Activated CD4-positive, alpha-beta T cell treated with anti-CD3 and anti-CD28 coated beads for 36 hours (primary cell): ENCODE data around the gene HSPA4. TPM values are rescaled to one million over a fixed set of nuclear protein-coding genes. Genes with fewer than 3 reads are reported as not detected.
"Not testable (repeated sequence)": the region's sequence is repeated elsewhere in the genome, so short reads cannot be mapped to it uniquely, and the experiment has no call there.

Source experiments
- ATAC-seq: fragments of 200-7000 bp; cut with Tn5 transposase; one replicate; pipeline ENCODE4 v1.10.0; 2021; ENCODE audit warnings: mild to moderate bottlenecking, moderate library complexity
- CTCF ChIA-PET: fragments of 350-600 bp; sonication (Branson Sonifier 250); formaldehyde crosslinking; loops from one replicate; lab custom pipeline; 2021; ENCODE audit warnings: antibody characterized with exemption; lab: Charles Lee
- POLR2A ChIA-PET: fragments of 350-600 bp; sonication (Branson Sonifier 250); formaldehyde crosslinking; loops from one replicate; lab custom pipeline; 2021; ENCODE audit warnings: antibody characterized with exemption, inconsistent platforms; lab: Charles Lee
- DNase-seq: peaks from one replicate; pipeline ENCODE4 v3.0.0-alpha.2; 2020
- H3K27ac Mint-ChIP-seq: one replicate; pipeline ENCODE4 v1.8.0; 2021; ENCODE audit warnings: mixed read lengths
- H3K27me3 Mint-ChIP-seq: one replicate; pipeline ENCODE4 v1.8.0; 2021; ENCODE audit warnings: mixed read lengths
- H3K36me3 Mint-ChIP-seq: one replicate; pipeline ENCODE4 v1.8.0; 2021; ENCODE audit warnings: low read depth, mixed read lengths
- H3K4me1 Mint-ChIP-seq: one replicate; pipeline ENCODE4 v1.8.0; 2021; ENCODE audit warnings: mixed read lengths
- H3K4me3 Mint-ChIP-seq: one replicate; pipeline ENCODE4 v1.8.0; 2021; ENCODE audit warnings: mild to moderate bottlenecking, moderate library complexity, mixed read lengths
- H3K9me3 Mint-ChIP-seq: one replicate; pipeline ENCODE4 v1.8.0; 2021; ENCODE audit warnings: low read depth, mixed read lengths
- intact Hi-C, 2 experiments: fragments of 100-400 bp; cut with DNase I in 1 of 2; cut with micrococcal nuclease in 1 of 2; formaldehyde crosslinking; loops; one replicate each; pipeline versions ENCODE4 v1.14.2 to v1.15.1; 2022 to 2024; cut with DNase I, micrococcal nuclease
- total RNA-seq, 2 experiments: library from RNA; stranded (reverse); gene quantifications; one replicate each; pipeline ENCODE4 v1.2.3, GENCODE V29; 2021

Gene HSPA4
- total RNA-seq, 2 experiments from 2014 or later: 243 to 268 TPM

- Mint-ChIP-seq H3K9me3 (no peaks in the 10 kb centered on the region), H3K4me3 (no peak overlapping the region), H3K27me3 (no peaks in the 10 kb centered on the region), H3K36me3 (peaks cover 73% of the 10 kb centered on the region), H3K4me1 (peaks cover 15% of the 10 kb centered on the region), H3K27ac (peak overlapping the region; percentile 38)
- CTCF ChIA-PET: interaction anchor here (0.6 to 1.1 kb wide), 4 partner anchors 9 to 241 kb away, joined by 3 to 4 read pairs (median 3); partner anchors contain the start of genes AFF4 and SHROOM1
- ATAC-seq (no peak), DNase-seq (no peak)
- POLR2A ChIA-PET: interaction anchor here (0.7 kb wide), 1 partner anchor 567 kb away, joined by 4 read pairs; no protein-coding TSS in a partner anchor
- intact Hi-C loops: no loop called here
These were observed 20.2 kb downstream of the HSPA4 start for GRCh38 chr5:133072021-133072420.

- ATAC-seq: no peak
- intact Hi-C loops: no loop called here
- peaks cover 27% of the 10 kb centered on the region for H3K4me1 Mint-ChIP-seq
- H3K27ac Mint-ChIP-seq: no peak overlapping the region
- H3K9me3 Mint-ChIP-seq: no peaks in the 10 kb centered on the region
- DNase-seq: no peak
- H3K27me3 Mint-ChIP-seq: no peaks in the 10 kb centered on the region
- no peak overlapping the region for H3K4me3 Mint-ChIP-seq
- POLR2A ChIA-PET: no interaction called here
- CTCF ChIA-PET: interaction anchor here (0.6 kb wide), 1 partner anchor 146 kb away, joined by 3 read pairs; no protein-coding TSS in a partner anchor
- peaks cover 56% of the 10 kb centered on the region for H3K36me3 Mint-ChIP-seq
These were observed 24.0 kb downstream of the HSPA4 start for GRCh38 chr5:133075572-133076536.

GRCh38 chr5:133079048-133079447, 27.2 kb downstream of the HSPA4 start:
- peaks cover 50% of the 10 kb centered on the region for H3K36me3 Mint-ChIP-seq
- ChIA-PET POLR2A (no interaction called here), CTCF (no interaction called here)
- H3K27me3 Mint-ChIP-seq: no peaks in the 10 kb centered on the region
- intact Hi-C loops: no loop called here
- H3K4me3 Mint-ChIP-seq: no peak overlapping the region
- peak overlapping the region; percentile 85 for H3K27ac Mint-ChIP-seq
- H3K9me3 Mint-ChIP-seq: no peaks in the 10 kb centered on the region
- ATAC-seq (peak; percentile 49), DNase-seq (no peak)
- peaks cover 22% of the 10 kb centered on the region for H3K4me1 Mint-ChIP-seq

- POLR2A ChIA-PET: interaction anchor here (0.6 kb wide), 1 partner anchor 120 kb away, joined by 3 read pairs; no protein-coding TSS in a partner anchor
- ATAC-seq (no peak), DNase-seq (no peak)
- CTCF ChIA-PET: no interaction called here
- peaks cover 22% of the 10 kb centered on the region for H3K4me1 Mint-ChIP-seq
- intact Hi-C loops: no loop called here
- H3K36me3 Mint-ChIP-seq: peaks cover 46% of the 10 kb centered on the region
- H3K9me3 Mint-ChIP-seq: no peaks in the 10 kb centered on the region
- no peak overlapping the region for H3K4me3 Mint-ChIP-seq
- H3K27ac Mint-ChIP-seq: peak overlapping the region; percentile 74
- H3K27me3 Mint-ChIP-seq: no peaks in the 10 kb centered on the region
These were observed 29.2 kb downstream of the HSPA4 start for GRCh38 chr5:133081036-133081435.

GRCh38 chr5:133081703-133082102, 29.9 kb downstream of the HSPA4 start:
- no peaks in the 10 kb centered on the region for H3K9me3 Mint-ChIP-seq
- no peak for DNase-seq
- peaks cover 23% of the 10 kb centered on the region for H3K4me1 Mint-ChIP-seq
- no peak for ATAC-seq
- ChIA-PET POLR2A (no interaction called here), CTCF (no interaction called here)
- H3K4me3 Mint-ChIP-seq: no peak overlapping the region
- peak overlapping the region; percentile 74 for H3K27ac Mint-ChIP-seq
- no peaks in the 10 kb centered on the region for H3K27me3 Mint-ChIP-seq
- intact Hi-C loops: no loop called here
- H3K36me3 Mint-ChIP-seq: peaks cover 45% of the 10 kb centered on the region

- H3K4me3 Mint-ChIP-seq: no peak overlapping the region
- no peaks in the 10 kb centered on the region for H3K9me3 Mint-ChIP-seq
- POLR2A ChIA-PET: no interaction called here
- H3K36me3 Mint-ChIP-seq: peaks cover 48% of the 10 kb centered on the region
- H3K27ac Mint-ChIP-seq: peak overlapping the region; percentile 74
- intact Hi-C loops: no loop called here
- H3K27me3 Mint-ChIP-seq: no peaks in the 10 kb centered on the region
- ATAC-seq: no peak
- H3K4me1 Mint-ChIP-seq: peaks cover 23% of the 10 kb centered on the region
- DNase-seq: no peak
- CTCF ChIA-PET: no interaction called here
These were observed 30.3 kb downstream of the HSPA4 start for GRCh38 chr5:133082128-133082527.

GRCh38 chr5:133083901-133084300, 32.1 kb downstream of the HSPA4 start:
- POLR2A ChIA-PET: no interaction called here
- ATAC-seq (no peak), DNase-seq (no peak)
- no peaks in the 10 kb centered on the region for H3K9me3 Mint-ChIP-seq
- no peaks in the 10 kb centered on the region for H3K27me3 Mint-ChIP-seq
- H3K36me3 Mint-ChIP-seq: peaks cover 55% of the 10 kb centered on the region
- intact Hi-C loops: no loop called here
- CTCF ChIA-PET: no interaction called here
- H3K27ac Mint-ChIP-seq: no peak overlapping the region
- no peak overlapping the region for H3K4me3 Mint-ChIP-seq
- peaks cover 18% of the 10 kb centered on the region for H3K4me1 Mint-ChIP-seq

GRCh38 chr5:133085171-133085570, 33.4 kb downstream of the HSPA4 start:
- H3K36me3 Mint-ChIP-seq: peaks cover 54% of the 10 kb centered on the region
- DNase-seq, H3K4me1 Mint-ChIP-seq, ATAC-seq, intact Hi-C loops, H3K27me3 Mint-ChIP-seq, H3K9me3 Mint-ChIP-seq, H3K4me3 Mint-ChIP-seq, H3K27ac Mint-ChIP-seq: not testable (repeated sequence)
- ChIA-PET CTCF (interaction anchor here (0.7 to 0.8 kb wide), 2 partner anchors 201 to 448 kb away, joined by 3 to 4 read pairs; no protein-coding TSS in a partner anchor), POLR2A (interaction anchor here (0.7 kb wide), 1 partner anchor 239 kb away, joined by 6 read pairs; no protein-coding TSS in a partner anchor)

- H3K9me3 Mint-ChIP-seq: no peaks in the 10 kb centered on the region
- no peaks in the 10 kb centered on the region for H3K27me3 Mint-ChIP-seq
- POLR2A ChIA-PET: no interaction called here
- CTCF ChIA-PET: interaction anchor here (0.6 to 1.0 kb wide), 3 partner anchors 16 to 444 kb away, joined by 3 read pairs; no protein-coding TSS in a partner anchor
- peak overlapping the region; percentile 58 for H3K27ac Mint-ChIP-seq
- DNase-seq (no peak), ATAC-seq (no peak)
- H3K4me3 Mint-ChIP-seq: no peak overlapping the region
- peaks cover 4% of the 10 kb centered on the region for H3K4me1 Mint-ChIP-seq
- H3K36me3 Mint-ChIP-seq: peaks cover 61% of the 10 kb centered on the region
- intact Hi-C loops: no loop called here
These were observed 34.6 kb downstream of the HSPA4 start for GRCh38 chr5:133086366-133086875.

- H3K9me3 Mint-ChIP-seq: no peaks in the 10 kb centered on the region
- POLR2A ChIA-PET: no interaction called here
These were observed 36.3 kb downstream of the HSPA4 start for GRCh38 chr5:133088064-133088463.

GRCh38 chr5:133091034-133091433, 39.2 kb downstream of the HSPA4 start:
- peak overlapping the region; percentile 6 for H3K27ac Mint-ChIP-seq
- no peaks in the 10 kb centered on the region for H3K9me3 Mint-ChIP-seq
- H3K4me1 Mint-ChIP-seq: peaks cover 2% of the 10 kb centered on the region
- H3K36me3 Mint-ChIP-seq: peaks cover 67% of the 10 kb centered on the region
- intact Hi-C loops: no loop called here
- ATAC-seq (no peak), DNase-seq (no peak)
- ChIA-PET CTCF (interaction anchor here (0.5 kb wide), 1 partner anchor 889 kb away, joined by 4 read pairs; no protein-coding TSS in a partner anchor), POLR2A (no interaction called here)
- no peak overlapping the region for H3K4me3 Mint-ChIP-seq
- H3K27me3 Mint-ChIP-seq: no peaks in the 10 kb centered on the region

More at GRCh38 chr5:133088064-133088463, 36.3 kb downstream of the HSPA4 start:
- ATAC-seq: no peak
- Mint-ChIP-seq H3K4me3 (no peak overlapping the region), H3K36me3 (peaks cover 68% of the 10 kb centered on the region), H3K4me1 (peaks cover 2% of the 10 kb centered on the region), H3K27me3 (no peaks in the 10 kb centered on the region), H3K27ac (peak overlapping the region; percentile 37)
- intact Hi-C loops: no loop called here
- DNase-seq: no peak
- CTCF ChIA-PET: interaction anchor here (0.6 to 0.7 kb wide), 2 partner anchors 63 to 220 kb away, joined by 3 read pairs; no protein-coding TSS in a partner anchor
